Brain microvascular endothelial cell (primary cell): ENCODE results near the gene FMOD.
A peak's percentile ranks its signal among the peaks of the same experiment; 100 is the strongest.

ENCODE experiments used
- DNase-seq: peaks from one replicate; pipeline ENCODE4 v3.0.0-alpha.2; 2020
- H3K27ac ChIP-seq: fragments of 250-450 bp; sonication (Bioruptor Pico); 2 replicates; pipeline ENCODE4 v1.5.1; 2020; ENCODE audit warnings: mild to moderate bottlenecking, moderate library complexity
- H3K27me3 ChIP-seq: fragments of 250-450 bp; sonication (Bioruptor Pico); replicated peaks from 2 replicates; pipeline ENCODE4 v1.5.1; 2020; ENCODE audit warnings: mild to moderate bottlenecking
- H3K36me3 ChIP-seq: fragments of 250-450 bp; sonication (Bioruptor Pico); replicated peaks from 2 replicates; pipeline ENCODE4 v1.5.1; 2020; ENCODE audit warnings: mild to moderate bottlenecking
- H3K4me3 ChIP-seq: 2 replicates; pipeline ENCODE4 v1.5.1; 2011; ENCODE audit warnings: low read depth, mild to moderate bottlenecking, control low read depth, low read length, moderate library complexity
- CTCF ChIP-seq: IDR thresholded peaks from 2 replicates; pipeline ENCODE4 v1.5.1; 2011; ENCODE audit warnings: low read depth, mild to moderate bottlenecking, moderate library complexity, low read length, control low read depth, inconsistent platforms; ENCODE audit errors: missing control alignments
- in situ Hi-C: cut with HindIII; loops from 2 replicates; pipeline ENCODE4 v1.10.0; 2017; ENCODE audit warnings: low sequenced_read_pairs, low pct_ligation_motif_present

Gene FMOD

GRCh38 chr1:203373002-203373401, 22.1 kb upstream of the FMOD start:
- in situ Hi-C loops: no loop called here
- H3K4me3 ChIP-seq: no peak overlapping the region
- no peak for DNase-seq
- TF ChIP-seq CTCF: no peak
- peaks cover 8% of the 10 kb centered on the region for H3K27me3 ChIP-seq
- H3K27ac ChIP-seq: no peak overlapping the region
- H3K36me3 ChIP-seq: no peaks in the 10 kb centered on the region

DNA sequence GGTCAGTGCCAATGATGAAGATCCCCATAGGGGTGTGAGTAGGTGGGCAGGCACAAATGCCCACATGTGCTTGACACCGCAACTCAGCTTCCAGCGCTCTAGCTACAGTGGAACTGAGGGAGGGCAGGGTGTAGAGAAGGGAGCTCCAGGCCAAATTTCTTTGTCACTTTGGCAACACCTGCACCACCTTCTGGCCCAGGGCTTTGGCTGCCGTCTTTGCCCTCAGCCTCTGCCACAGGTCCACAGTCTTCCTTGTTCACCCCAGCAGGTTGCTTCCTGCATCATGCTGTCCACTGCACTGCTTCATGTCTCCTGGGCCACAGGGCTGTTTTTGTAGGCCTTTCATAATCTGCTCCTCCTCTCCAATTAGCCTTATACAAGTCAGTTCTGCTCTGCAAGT, 20.4 kb upstream of the FMOD start:
- TF ChIP-seq CTCF: no peak
- in situ Hi-C loops: no loop called here

DNA sequence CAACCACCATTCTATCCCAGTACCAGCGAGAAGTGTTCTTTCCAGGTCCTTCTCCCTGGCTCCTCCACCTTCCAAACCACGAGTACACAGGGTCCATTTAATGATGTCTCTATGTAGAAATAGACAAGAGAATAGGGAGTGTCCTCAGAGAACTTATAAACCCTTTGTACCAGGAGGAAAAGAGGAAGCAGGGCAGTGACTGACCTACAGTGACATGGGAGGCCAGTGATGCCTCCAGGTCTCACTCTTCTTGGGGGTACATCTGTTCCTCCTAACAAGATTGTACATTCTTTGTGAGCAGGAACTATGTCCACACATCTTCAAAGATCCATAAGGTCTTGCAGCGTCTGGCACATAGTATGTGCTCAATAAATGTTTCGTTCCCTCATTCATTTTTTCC, 18.7 kb upstream of the FMOD start:
- in situ Hi-C loops: no loop called here
- Histone ChIP-seq H3K27ac (no peak overlapping the region), H3K27me3 (peaks cover 6% of the 10 kb centered on the region), H3K36me3 (no peaks in the 10 kb centered on the region), H3K4me3 (no peak overlapping the region)
- DNase-seq: no peak
- TF ChIP-seq CTCF: no peak

More for the DNA sequence above, 20.4 kb upstream of the FMOD start:
- H3K4me3 ChIP-seq: no peak overlapping the region
- no peak for DNase-seq
- H3K27ac ChIP-seq: no peak overlapping the region
- peaks cover 8% of the 10 kb centered on the region for H3K27me3 ChIP-seq
- H3K36me3 ChIP-seq: no peaks in the 10 kb centered on the region

DNA sequence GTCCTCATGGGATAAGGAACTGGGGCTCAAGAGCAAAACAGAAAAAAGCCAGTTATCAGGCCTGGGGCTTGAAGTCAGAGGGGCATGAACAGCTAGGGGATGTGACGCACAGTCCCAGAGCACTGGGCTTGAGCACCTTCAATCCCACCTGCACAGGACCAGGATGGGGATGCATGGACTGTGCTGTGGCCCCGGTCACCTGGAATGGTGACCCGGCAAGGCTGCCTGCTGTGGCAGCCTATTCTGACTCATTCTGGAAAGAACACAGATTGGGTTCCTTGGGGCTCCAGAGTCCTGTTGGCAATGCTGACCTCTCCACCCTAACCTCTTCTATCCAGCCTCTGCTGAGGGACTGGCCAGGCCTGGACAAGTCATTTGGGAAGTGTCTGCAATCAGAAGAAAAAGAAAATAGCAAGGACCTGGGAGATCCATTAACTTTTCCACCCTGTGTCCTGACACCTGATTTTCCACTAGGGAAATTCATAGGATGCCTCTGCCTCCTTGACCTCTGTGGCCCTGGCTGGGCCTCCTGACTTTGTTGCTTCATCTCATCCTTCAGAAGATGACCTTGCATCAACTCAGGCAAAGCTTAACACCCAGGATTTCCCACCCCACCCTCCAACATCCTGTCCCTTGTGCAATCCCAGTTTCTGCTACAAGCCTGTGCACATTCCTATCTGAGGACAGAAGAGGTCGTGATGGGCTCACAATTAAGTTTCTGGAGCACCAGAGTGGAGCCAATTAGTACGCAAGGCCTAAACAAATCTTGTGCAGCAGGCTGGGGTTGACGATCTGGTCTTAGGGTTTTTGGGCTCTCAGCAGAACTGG, 17.9 kb upstream of the FMOD start:
- Histone ChIP-seq H3K27ac (no peak overlapping the region), H3K4me3 (no peak overlapping the region), H3K27me3 (peaks cover 7% of the 10 kb centered on the region), H3K36me3 (no peaks in the 10 kb centered on the region)
- DNase-seq: peak; percentile 18
- in situ Hi-C loops: no loop called here
- TF ChIP-seq CTCF: peak; percentile 14

GRCh38 chr1:203367057-203367456, 16.1 kb upstream of the FMOD start:
- no peak overlapping the region for H3K27ac ChIP-seq
- peaks cover 9% of the 10 kb centered on the region for H3K27me3 ChIP-seq
- in situ Hi-C loops: no loop called here
- DNase-seq: no peak
- no peak for TF ChIP-seq CTCF
- H3K4me3 ChIP-seq: no peak overlapping the region
- no peaks in the 10 kb centered on the region for H3K36me3 ChIP-seq

GRCh38 chr1:203366476-203366875, 15.6 kb upstream of the FMOD start:
- Histone ChIP-seq H3K27me3 (peaks cover 9% of the 10 kb centered on the region), H3K27ac (no peak overlapping the region), H3K4me3 (no peak overlapping the region), H3K36me3 (no peaks in the 10 kb centered on the region)
- in situ Hi-C loops: no loop called here
- no peak for TF ChIP-seq CTCF
- DNase-seq: no peak
